Measurements from ENCODE around the gene TEX55. TPM values are rescaled to one million over a fixed set of nuclear protein-coding genes. Genes with fewer than 3 reads are reported as not detected.

Gene TEX55
- polyA plus RNA-seq, 1 of the 3 experiments (the other 2 are of a cell fraction) = not detected

DNA sequence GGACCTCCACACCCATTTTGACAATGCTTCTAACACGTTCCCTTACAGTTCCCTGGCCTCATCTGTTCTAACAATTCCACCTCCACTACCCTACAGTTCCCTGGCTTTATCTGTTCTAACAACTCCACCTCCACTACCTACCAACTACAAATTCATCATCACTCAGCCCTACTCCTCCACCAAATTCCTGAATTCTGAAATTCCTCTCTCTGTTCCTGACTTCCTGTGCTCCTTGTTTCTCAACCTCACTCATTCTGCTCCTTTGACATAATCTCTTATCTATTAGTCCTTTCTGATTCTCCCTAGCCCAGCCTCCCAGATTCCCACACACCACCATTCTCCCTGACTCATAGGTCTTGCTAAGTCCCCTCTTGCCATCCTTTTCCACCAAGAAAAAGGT is 49.9 kb downstream of the TEX55 start:
- Histone ChIP-seq H3K9me2 (no peaks in the 10 kb centered on the region), H3K9ac (no peak overlapping the region), H3K4me3 (ENCODE audit: low read depth in 2 of 2, low read length in 1 of 2) (no peak overlapping the region), H3K27me3 (ENCODE audit: insufficient read depth) (no peaks in the 10 kb centered on the region), H3K4me2 (no peak overlapping the region), H3K79me2 (ENCODE audit: insufficient read depth) (no peaks in the 10 kb centered on the region), H3F3A (replicated peaks; ENCODE audit: insufficient read depth) (no peaks in the 10 kb centered on the region), H4K20me1 (ENCODE audit: insufficient read depth) (no peaks in the 10 kb centered on the region), H2AFZ (ENCODE audit: low read depth) (no peak overlapping the region), H3K9me3 (no peaks in the 10 kb centered on the region), H3K27ac (ENCODE audit: low read depth in 2 of 2, low read length in 1 of 2) (no peak overlapping the region), H3K36me3 (replicated peaks in 1 of 2; ENCODE audit: control insufficient read depth in 1 of 2, insufficient read depth in 2 of 2, low read length in 1 of 2) (no peaks in the 10 kb centered on the region), H3K4me1 (ENCODE audit: control insufficient read depth in 1 of 2, insufficient read depth in 2 of 2, low read depth in 1 of 2, low read length in 1 of 2) (peaks cover 3 to 6% of the 10 kb centered on the region in 2 experiments; a peak in 1 of 4 replicates)
- no peak for DNase-seq
- WGBS (ENCODE audit: low lambda C conversion rate) = 22% methylated on average over 1 of the region's 1 CpG
- CTCF ChIA-PET = no interaction called here
- POLR2A ChIA-PET = no interaction called here
- no peak for TF ChIP-seq JUND (IDR thresholded peaks at IDR 0.05)
- TF ChIP-seq, protein P1, sequence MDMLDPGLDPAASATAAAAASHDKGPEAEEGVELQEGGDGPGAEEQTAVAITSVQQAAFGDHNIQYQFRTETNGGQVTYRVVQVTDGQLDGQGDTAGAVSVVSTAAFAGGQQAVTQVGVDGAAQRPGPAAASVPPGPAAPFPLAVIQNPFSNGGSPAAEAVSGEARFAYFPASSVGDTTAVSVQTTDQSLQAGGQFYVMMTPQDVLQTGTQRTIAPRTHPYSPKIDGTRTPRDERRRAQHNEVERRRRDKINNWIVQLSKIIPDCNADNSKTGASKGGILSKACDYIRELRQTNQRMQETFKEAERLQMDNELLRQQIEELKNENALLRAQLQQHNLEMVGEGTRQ (IDR thresholded peaks at IDR 0.05; ENCODE audit: borderline replicate concordance, low read depth, low read length) = no peak
- TF ChIP-seq NRF1 (IDR thresholded peaks at IDR 0.05; ENCODE audit: low read depth, low read length) = no peak

Other genes with a start within 250 kb of the TEX55 start
- gene IGSF11, start 111.3 kb upstream of the TEX55 start, polyA plus RNA-seq (2012; rRNA removed) = 0.07 and 0.08 TPM in 2 replicates
- not detected in 2 replicates for gene UPK1B, start 27.4 kb downstream of the TEX55 start, polyA plus RNA-seq (2012; rRNA removed)
- gene B4GALT4, start 94.7 kb downstream of the TEX55 start, polyA plus RNA-seq (2012; rRNA removed) = 15.7 and 19.8 TPM in 2 replicates
- gene ARHGAP31, start 148.2 kb downstream of the TEX55 start, polyA plus RNA-seq (2012; rRNA removed) = 4.4 and 7.7 TPM in 2 replicates